GM12874 (cell line): Measurements from ENCODE around the gene OPCML.

ENCODE experiments used
- CTCF ChIP-seq: IDR thresholded peaks from 2 replicates; pipeline ENCODE4 v1.5.1; 2011; ENCODE audit warnings: low read depth, mild to moderate bottlenecking, control low read depth, low read length, moderate library complexity; ENCODE audit not compliant: insufficient read depth

OPCML gene

GRCh38 chr11:133467686-133468085 is 64.6 kb downstream of the OPCML start:
- no peak for TF ChIP-seq CTCF

GRCh38 chr11:133443206-133443747 is 89.0 kb downstream of the OPCML start:
- TF ChIP-seq CTCF, result no peak

GRCh38 chr11:133441964-133442660 is 90.2 kb downstream of the OPCML start:
- no peak for TF ChIP-seq CTCF

GRCh38 chr11:133425992-133426391 is 106.3 kb downstream of the OPCML start:
- TF ChIP-seq CTCF, result no peak

GRCh38 chr11:133425245-133425644 is 107.1 kb downstream of the OPCML start:
- TF ChIP-seq CTCF, result no peak

GRCh38 chr11:133418218-133418617 is 114.1 kb downstream of the OPCML start:
- TF ChIP-seq CTCF, result no peak

- no peak for TF ChIP-seq CTCF
Observed at GRCh38 chr11:133414506-133414905, 117.8 kb downstream of the OPCML start.
